ENCODE data around the gene RAMP3. TPM values are rescaled to one million over a fixed set of nuclear protein-coding genes. Genes with fewer than 3 reads are reported as not detected.

RAMP3 gene
- total RNA-seq, 3 donors from 2014 or later (not counting 1 experiment from before 2014, with no cell fraction given): not detected

DNA sequence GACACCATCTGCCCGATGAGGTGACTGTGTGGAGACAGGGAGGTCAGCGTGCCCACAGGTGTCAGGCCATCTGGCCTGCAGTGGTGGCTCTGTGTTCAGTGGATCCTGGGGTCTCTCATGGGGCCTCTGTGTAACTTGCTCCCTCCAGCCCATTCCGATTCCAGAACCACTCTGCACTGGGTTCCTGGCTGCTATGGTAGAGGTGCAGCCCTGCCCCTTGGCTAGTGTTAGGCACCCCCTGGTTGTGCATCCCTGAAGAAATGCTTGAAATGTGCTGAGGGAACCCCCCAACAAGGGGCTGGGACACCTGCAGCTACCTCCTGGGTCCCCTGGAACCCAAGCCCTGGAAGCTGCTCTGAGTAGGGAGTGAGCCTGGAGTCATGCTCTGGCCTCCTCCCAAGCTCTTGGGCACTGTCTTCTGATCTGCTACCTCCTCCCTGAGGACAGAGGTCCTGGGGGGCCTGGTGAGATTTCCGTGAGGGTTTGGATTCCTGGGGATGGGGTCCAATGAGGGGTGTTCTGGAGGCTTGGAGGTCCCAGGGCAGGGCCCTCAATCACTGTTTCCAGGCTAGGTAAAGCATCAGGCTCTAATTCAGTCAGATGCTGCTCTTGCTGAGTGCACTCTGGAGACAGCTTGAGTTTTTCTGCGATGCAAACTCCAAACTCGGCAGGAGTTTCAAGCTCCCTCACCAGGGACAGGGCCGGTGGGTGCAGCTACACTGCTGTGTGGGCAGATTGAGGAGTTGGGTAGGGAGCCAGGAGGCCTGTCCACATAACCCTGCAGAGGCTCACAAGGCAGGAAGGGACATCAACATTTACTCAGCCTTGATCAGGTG is 27.7 kb downstream of the RAMP3 start:
- ATAC-seq (no peak), DNase-seq (no peak)
- 87% methylated on average over 7 of the region's 7 CpGs for WGBS (ENCODE audit: insufficient coverage)
- Mint-ChIP-seq H3K4me1 (peaks cover 0 to 5% of the 10 kb centered on the region in 2 donors), H3K27me3 (ENCODE audit: low read depth in 2 of 2) (peaks cover 0 to 5% of the 10 kb centered on the region in 2 donors), H3K36me3 (no peaks in the 10 kb centered on the region), H3K27ac (no peak overlapping the region), H3K9me3 (no peaks in the 10 kb centered on the region), H3K4me3 (no peak overlapping the region)
- no peaks in the 10 kb centered on the region for H3K4me1 ChIP-seq (ENCODE audit: control insufficient read depth, insufficient read depth, low read length)
- TF ChIP-seq, protein P1, sequence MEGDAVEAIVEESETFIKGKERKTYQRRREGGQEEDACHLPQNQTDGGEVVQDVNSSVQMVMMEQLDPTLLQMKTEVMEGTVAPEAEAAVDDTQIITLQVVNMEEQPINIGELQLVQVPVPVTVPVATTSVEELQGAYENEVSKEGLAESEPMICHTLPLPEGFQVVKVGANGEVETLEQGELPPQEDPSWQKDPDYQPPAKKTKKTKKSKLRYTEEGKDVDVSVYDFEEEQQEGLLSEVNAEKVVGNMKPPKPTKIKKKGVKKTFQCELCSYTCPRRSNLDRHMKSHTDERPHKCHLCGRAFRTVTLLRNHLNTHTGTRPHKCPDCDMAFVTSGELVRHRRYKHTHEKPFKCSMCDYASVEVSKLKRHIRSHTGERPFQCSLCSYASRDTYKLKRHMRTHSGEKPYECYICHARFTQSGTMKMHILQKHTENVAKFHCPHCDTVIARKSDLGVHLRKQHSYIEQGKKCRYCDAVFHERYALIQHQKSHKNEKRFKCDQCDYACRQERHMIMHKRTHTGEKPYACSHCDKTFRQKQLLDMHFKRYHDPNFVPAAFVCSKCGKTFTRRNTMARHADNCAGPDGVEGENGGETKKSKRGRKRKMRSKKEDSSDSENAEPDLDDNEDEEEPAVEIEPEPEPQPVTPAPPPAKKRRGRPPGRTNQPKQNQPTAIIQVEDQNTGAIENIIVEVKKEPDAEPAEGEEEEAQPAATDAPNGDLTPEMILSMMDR (IDR thresholded peaks at IDR 0.05): no peak
- no peaks in the 10 kb centered on the region for H3K36me3 ChIP-seq (ENCODE audit: control insufficient read depth, insufficient read depth, low read length)
- intact Hi-C loops (cut with micrococcal nuclease): no loop called here
- H3K9me3 ChIP-seq (ENCODE audit: control insufficient read depth, insufficient read depth, low read length): no peaks in the 10 kb centered on the region
- H3K27me3 ChIP-seq (ENCODE audit: control insufficient read depth, insufficient read depth, low read length): no peaks in the 10 kb centered on the region
- no peak overlapping the region for H3K4me3 ChIP-seq (ENCODE audit: low read length)
- H3K27ac ChIP-seq (ENCODE audit: low read length): no peak overlapping the region

DNA sequence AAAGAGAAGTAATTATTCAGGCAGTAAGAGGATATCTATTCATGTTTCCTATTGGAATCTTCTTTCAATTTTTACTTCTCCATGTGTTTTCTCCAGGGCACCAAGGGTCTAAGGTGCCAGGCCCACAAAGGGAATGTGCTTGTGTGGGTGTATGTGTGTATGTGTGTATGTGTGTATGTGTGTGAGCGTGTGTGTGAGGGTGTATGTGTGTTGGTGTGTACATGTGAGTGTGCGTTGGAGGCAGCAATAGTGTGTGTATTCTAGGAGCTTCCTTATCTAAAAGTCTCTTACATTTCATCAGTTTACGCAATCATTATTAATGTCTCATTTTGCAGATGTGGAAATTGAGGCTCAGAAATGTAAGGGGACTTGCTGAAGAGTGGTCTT is 28.3 kb downstream of the RAMP3 start:
- DNase-seq (no peak), ATAC-seq (no peak)
- no peaks in the 10 kb centered on the region for H3K36me3 Mint-ChIP-seq
- Histone ChIP-seq H3K9me3 (ENCODE audit: control insufficient read depth, insufficient read depth, low read length) (no peaks in the 10 kb centered on the region), H3K4me3 (ENCODE audit: low read length) (no peak overlapping the region), H3K27me3 (ENCODE audit: control insufficient read depth, insufficient read depth, low read length) (no peaks in the 10 kb centered on the region), H3K36me3 (ENCODE audit: control insufficient read depth, insufficient read depth, low read length) (no peaks in the 10 kb centered on the region), H3K27ac (ENCODE audit: low read length) (no peak overlapping the region), H3K4me1 (ENCODE audit: control insufficient read depth, insufficient read depth, low read length) (no peaks in the 10 kb centered on the region)
- no peaks in the 10 kb centered on the region for H3K9me3 Mint-ChIP-seq
- peaks cover 0 to 5% of the 10 kb centered on the region in 2 donors for H3K4me1 Mint-ChIP-seq
- WGBS (ENCODE audit: insufficient coverage): 94% methylated on average over 2 of the region's 3 CpGs
- peaks cover 0 to 5% of the 10 kb centered on the region in 2 donors for H3K27me3 Mint-ChIP-seq (ENCODE audit: low read depth in 2 of 2)
- TF ChIP-seq, protein P1 (IDR thresholded peaks at IDR 0.05): no peak
- no peak overlapping the region for H3K27ac Mint-ChIP-seq
- H3K4me3 Mint-ChIP-seq: no peak overlapping the region
- intact Hi-C loops (cut with micrococcal nuclease): no loop called here

DNA sequence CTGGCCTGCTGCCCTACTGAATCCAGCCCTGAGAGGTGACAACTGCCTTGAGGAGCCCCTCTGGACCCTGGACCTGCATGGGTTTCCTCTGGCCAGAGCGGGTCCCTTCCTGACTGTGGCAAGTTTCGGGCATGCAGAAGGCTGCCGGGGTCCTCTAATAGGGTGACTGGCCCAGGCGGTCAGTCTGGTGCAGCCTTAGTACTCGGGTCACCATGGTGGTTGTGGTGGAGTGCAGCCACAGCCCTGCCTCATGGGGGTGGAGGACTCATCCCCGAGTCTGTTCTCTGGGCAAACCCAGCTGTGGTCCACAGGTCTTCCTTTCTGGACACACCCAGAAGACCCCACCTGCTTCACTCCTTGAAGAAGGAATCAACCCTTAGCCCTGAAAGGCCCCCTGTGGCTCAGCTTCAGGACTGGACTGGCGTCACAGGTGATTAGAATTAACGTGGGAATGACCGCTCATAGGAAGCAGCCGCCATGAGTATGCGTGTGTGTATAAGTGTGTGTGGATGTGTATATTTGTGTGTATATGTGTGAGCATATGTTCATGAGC is 28.7 kb downstream of the RAMP3 start:
- H3K27me3 Mint-ChIP-seq (ENCODE audit: low read depth in 2 of 2): peaks cover 2 to 5% of the 10 kb centered on the region in 2 donors
- Histone ChIP-seq H3K4me3 (ENCODE audit: low read length) (no peak overlapping the region), H3K9me3 (ENCODE audit: control insufficient read depth, insufficient read depth, low read length) (no peaks in the 10 kb centered on the region), H3K36me3 (ENCODE audit: control insufficient read depth, insufficient read depth, low read length) (no peaks in the 10 kb centered on the region), H3K27me3 (ENCODE audit: control insufficient read depth, insufficient read depth, low read length) (no peaks in the 10 kb centered on the region), H3K4me1 (ENCODE audit: control insufficient read depth, insufficient read depth, low read length) (no peaks in the 10 kb centered on the region), H3K27ac (ENCODE audit: low read length) (no peak overlapping the region)
- H3K4me1 Mint-ChIP-seq: peaks cover 0 to 5% of the 10 kb centered on the region in 2 donors
- no peaks in the 10 kb centered on the region for H3K9me3 Mint-ChIP-seq
- intact Hi-C loops (cut with micrococcal nuclease): no loop called here
- H3K36me3 Mint-ChIP-seq: no peaks in the 10 kb centered on the region
- no peak overlapping the region for H3K4me3 Mint-ChIP-seq
- ATAC-seq: no peak
- WGBS (ENCODE audit: insufficient coverage): 93% methylated on average over 11 of the region's 11 CpGs
- H3K27ac Mint-ChIP-seq: no peak overlapping the region
- DNase-seq: no peak
- TF ChIP-seq, protein P1 (IDR thresholded peaks at IDR 0.05): no peak

Measured in natural killer cell (primary cell).